Measurements from ENCODE around the gene EPHB2.

- TF ChIP-seq POLR2AphosphoS5 (IDR thresholded peaks at IDR 0.05; ENCODE audit: low read depth, low read length) (no peak), REST (IDR thresholded peaks at IDR 0.05; ENCODE audit: insufficient read depth in 1 of 2, low read depth in 2 of 2, low read length in 2 of 2) (no peak)
Measured at GRCh38 chr1:22913421-22914141, 202.9 kb downstream of the EPHB2 start.

All from PFSK-1 (cell line).